Endothelial cell of umbilical vein (primary cell): ENCODE data around the gene PLAGL2. TPM values are rescaled to one million over a fixed set of nuclear protein-coding genes. Genes with fewer than 3 reads are reported as not detected.

Source experiments
- BruUV-seq: library from RNA; stranded (reverse); fragments of 400-500 nt; replicated peaks from 2 replicates; lab custom pipeline; 2021; lab: Mats Ljungman, UMichigan
- CTCF ChIA-PET: fragments of 300-600, 350-600 bp; sonication (Branson Sonifier 250); formaldehyde crosslinking; loops from one replicate; lab custom pipeline; 2021; ENCODE audit warnings: antibody characterized with exemption, inconsistent platforms; lab: Charles Lee
- POLR2A ChIA-PET: fragments of 300-600, 350-600 bp; sonication (Branson Sonifier 250); formaldehyde crosslinking; loops from one replicate; lab custom pipeline; 2021; ENCODE audit warnings: antibody characterized with exemption, inconsistent platforms; lab: Charles Lee
- DNase-seq: peaks from one replicate; pipeline ENCODE4 v3.0.0-alpha.2; 2011; ENCODE audit warnings: low read depth, low spot score
- FAIRE-seq: peaks from 2 replicates; lab custom pipeline; 2011; peaks lifted over from hg19 to GRCh38; lab: Jason Lieb, UNC
- H2AFZ ChIP-seq: 2 replicates; pipeline ENCODE4 v1.6.0; 2012; ENCODE audit warnings: low read depth, low read length, control low read depth, inconsistent platforms
- H3K27ac ChIP-seq: 2 replicates; pipeline ENCODE4 v1.5.1; 2011; ENCODE audit warnings: low read depth, mild to moderate bottlenecking, control low read depth, low read length, moderate library complexity; ENCODE audit not compliant: insufficient read depth
- H3K27me3 ChIP-seq, 2 experiments: 2 replicates each; pipeline versions ENCODE4 v1.6.0 to v1.6.1; 2011; ENCODE audit warnings: low read length in 2 of 2, mixed read lengths in 1 of 2; ENCODE audit not compliant: control insufficient read depth in 2 of 2, insufficient read depth in 2 of 2
- H3K36me3 ChIP-seq, 2 experiments: 2 replicates in 1 of 2; 3 replicates in 1 of 2; pipeline ENCODE4 v1.5.1; 2011; ENCODE audit warnings: low read length in 2 of 2, mild to moderate bottlenecking in 1 of 2, moderate library complexity in 1 of 2; ENCODE audit not compliant: control insufficient read depth in 2 of 2, insufficient read depth in 2 of 2; ENCODE audit errors: extremely low read depth in 1 of 2
- H3K4me1 ChIP-seq: 3 replicates; pipeline ENCODE4 v1.5.1; 2011; ENCODE audit warnings: mild to moderate bottlenecking, low read length; ENCODE audit not compliant: control insufficient read depth, insufficient read depth; ENCODE audit errors: extremely low read depth
- H3K4me2 ChIP-seq: 2 replicates; pipeline ENCODE4 v1.6.1; 2011; ENCODE audit warnings: low read length, control low read depth, mixed read lengths; ENCODE audit not compliant: insufficient read depth
- H3K4me3 ChIP-seq, 3 experiments: fragments of 200-600 bp in 1 of 3; sonication (generic), shearing (Covaris generic) in 1 of 3; replicated peaks in 1 of 3; 2 replicates each; pipeline ENCODE4 v1.5.1; 2011 to 2016; ENCODE audit warnings: control low read depth in 3 of 3, low read length in 3 of 3, mild to moderate bottlenecking in 2 of 3, inconsistent platforms in 1 of 3, low read depth in 1 of 3, moderate library complexity in 1 of 3; ENCODE audit not compliant: insufficient read depth in 1 of 3
- H3K79me2 ChIP-seq: 2 replicates; pipeline ENCODE4 v1.6.0; 2012; ENCODE audit warnings: low read length, inconsistent platforms; ENCODE audit not compliant: control insufficient read depth, insufficient read depth
- H3K9ac ChIP-seq: replicated peaks from 2 replicates; pipeline ENCODE3; 2011; ENCODE audit warnings: low read length, control low read depth; ENCODE audit not compliant: insufficient read depth; ENCODE audit errors: extremely low read depth
- H3K9me1 ChIP-seq: replicated peaks from 3 replicates; pipeline ENCODE4 v1.6.0; 2011; ENCODE audit warnings: mild to moderate bottlenecking, low read length; ENCODE audit not compliant: control insufficient read depth, insufficient read depth; ENCODE audit errors: extremely low read depth
- H3K9me3 ChIP-seq: replicated peaks from 2 replicates; pipeline ENCODE4 v1.5.1; 2012; ENCODE audit warnings: low read length, inconsistent platforms; ENCODE audit not compliant: control insufficient read depth, insufficient read depth
- H4K20me1 ChIP-seq: replicated peaks from 2 replicates; pipeline ENCODE3; 2011; ENCODE audit warnings: mild to moderate bottlenecking, low read length; ENCODE audit not compliant: control insufficient read depth, insufficient read depth; ENCODE audit errors: extremely low read depth
- CTCF ChIP-seq, 2 donors: IDR thresholded peaks; 1 replicate in 1 of 2; 2 replicates in 1 of 2; pipeline ENCODE4 v1.5.1; 2011; ENCODE audit warnings: low read length in 2 of 2, mild to moderate bottlenecking in 2 of 2, moderate library complexity in 2 of 2, control low read depth in 1 of 2, inconsistent platforms in 1 of 2, low read depth in 1 of 2; ENCODE audit not compliant: insufficient read depth in 1 of 2; ENCODE audit errors: extremely low read depth in 1 of 2
- EZH2 ChIP-seq: IDR thresholded peaks from 2 replicates; pipeline ENCODE4 v1.6.1; 2012; ENCODE audit warnings: borderline replicate concordance, low read depth, mild to moderate bottlenecking, moderate library complexity, low read length, inconsistent platforms; ENCODE audit not compliant: severe bottlenecking
- FOS ChIP-seq: IDR thresholded peaks from 2 replicates; pipeline ENCODE4 v1.6.1; 2011; ENCODE audit warnings: mild to moderate bottlenecking, low read length, moderate library complexity, borderline replicate concordance; ENCODE audit not compliant: insufficient read depth
- GATA2 ChIP-seq: IDR thresholded peaks from 2 replicates; pipeline ENCODE4 v1.7.0; 2011; ENCODE audit warnings: low read depth, mild to moderate bottlenecking, moderate library complexity, mixed read lengths, low read length; ENCODE audit not compliant: insufficient read length, insufficient read depth
- JUN ChIP-seq: IDR thresholded peaks from 2 replicates; pipeline ENCODE4 v1.6.1; 2011; ENCODE audit warnings: borderline replicate concordance, low read depth; ENCODE audit not compliant: insufficient read length, insufficient read depth
- MAX ChIP-seq: IDR thresholded peaks from 2 replicates; pipeline ENCODE4 v1.6.1; 2011; ENCODE audit not compliant: insufficient read depth, insufficient read length
- MYC ChIP-seq: IDR thresholded peaks from one replicate; pipeline ENCODE4 v1.6.1; 2011; ENCODE audit warnings: mild to moderate bottlenecking, low read depth, low read length
- POLR2A ChIP-seq: IDR thresholded peaks from 2 replicates; pipeline ENCODE4 v1.6.1; 2012; ENCODE audit warnings: low read depth, mild to moderate bottlenecking, control low read depth, low read length
- POLR2AphosphoS5 ChIP-seq: IDR thresholded peaks from 2 replicates; pipeline ENCODE4 v1.6.1; 2012; ENCODE audit warnings: low read depth, mild to moderate bottlenecking, control low read depth, low read length, moderate library complexity; ENCODE audit not compliant: insufficient read depth
- dilution Hi-C: fragments of 300-500 bp; cut with MboI; formaldehyde crosslinking; loops from one replicate; pipeline ENCODE4 v1.15.0; 2019; ENCODE audit warnings: low sequenced_read_pairs; ENCODE audit not compliant: extremely low pct_ligation_motif_present
- intact Hi-C: fragments of 100-400 bp; cut with micrococcal nuclease; formaldehyde crosslinking; loops from one replicate; pipeline ENCODE4 v1.10.0; 2022
- polyA plus RNA-seq, 4 experiments: library from polyadenylated mRNA; depleted of rRNA in 3 of 4; stranded (reverse) in 3 of 4; unstranded in 1 of 4; fragments of >200 nt; gene quantifications; 2 replicates each; pipeline versions ENCODE4 v1.2.1 to v1.2.3, GENCODE V29; 2011 to 2012; ENCODE audit warnings: missing spikeins in 1 of 4
- total RNA-seq: library from RNA; stranded (reverse); gene quantifications from 2 replicates; pipeline ENCODE4 v1.2.3, GENCODE V29; 2021

Gene PLAGL2
- total and polyA plus RNA-seq, 2 donors (not counting 3 experiments of a cell fraction or from before 2014, with no cell fraction given), result 8.2 to 15.2 TPM

- intact Hi-C loops, result no loop called here
- DNase-seq (no peak), FAIRE-seq (no peak)
- Histone ChIP-seq H4K20me1 (no peaks in the 10 kb centered on the region), H3K79me2 (no peaks in the 10 kb centered on the region), H3K9me3 (no peaks in the 10 kb centered on the region), H3K4me2 (no peak overlapping the region), H2AFZ (no peak overlapping the region), H3K27ac (no peak overlapping the region), H3K4me3 (no peak overlapping the region), H3K9me1 (no peaks in the 10 kb centered on the region), H3K4me1 (no peaks in the 10 kb centered on the region), H3K9ac (no peak overlapping the region), H3K27me3 (no peaks in the 10 kb centered on the region), H3K36me3 (peaks cover 9 to 45% of the 10 kb centered on the region in 2 experiments)
- ChIA-PET POLR2A (no interaction called here), CTCF (interaction anchor here (1.3 kb wide), 1 partner anchor 13 kb away, joined by 3 read pairs; no protein-coding TSS in a partner anchor)
- dilution Hi-C loops, result no loop called here
- no TSS peak for BruUV-seq
- TF ChIP-seq MAX (no peak), GATA2 (no peak), POLR2AphosphoS5 (no peak), POLR2A (no peak), EZH2 (no peak), MYC (no peak), CTCF (IDR thresholded peaks at IDR 0.05; ENCODE audit: extremely low read depth in 1 of 2, insufficient read depth in 1 of 2, low read depth in 1 of 2, low read length in 2 of 2) (no peak), FOS (no peak), JUN (no peak)
Measured at GRCh38 chr20:32231245-32231644, 23.7 kb upstream of the PLAGL2 start.
